ENCODE measurements around the gene PON3. TPM values are rescaled to one million over a fixed set of nuclear protein-coding genes. Genes with fewer than 3 reads are reported as not detected.

Gene PON3
- total RNA-seq, 1 experiment from 2014 or later = 5.3 TPM

DNA sequence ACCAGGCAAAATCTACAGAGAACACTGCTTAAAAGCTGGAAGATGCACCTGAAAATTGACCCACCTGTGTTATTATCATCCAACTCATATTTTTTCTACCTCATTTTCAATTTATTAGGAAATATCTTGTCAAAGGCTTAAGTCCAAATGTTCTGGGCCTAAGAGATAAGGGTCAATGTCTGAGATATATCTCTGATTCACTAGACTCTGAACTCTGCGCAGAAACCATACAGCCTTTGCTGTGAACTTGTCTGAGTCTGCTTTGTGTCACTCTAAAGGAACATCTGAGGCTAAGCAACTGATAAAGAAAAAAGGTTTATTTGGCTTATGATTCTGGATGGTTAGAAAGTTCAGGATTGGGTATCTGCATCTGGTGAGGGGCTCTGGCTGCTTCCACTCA, 75.5 kb downstream of the PON3 start:
- no peaks in the 10 kb centered on the region for H3K36me3 Mint-ChIP-seq (ENCODE audit: insufficient read depth, unreplicated experiment)

DNA sequence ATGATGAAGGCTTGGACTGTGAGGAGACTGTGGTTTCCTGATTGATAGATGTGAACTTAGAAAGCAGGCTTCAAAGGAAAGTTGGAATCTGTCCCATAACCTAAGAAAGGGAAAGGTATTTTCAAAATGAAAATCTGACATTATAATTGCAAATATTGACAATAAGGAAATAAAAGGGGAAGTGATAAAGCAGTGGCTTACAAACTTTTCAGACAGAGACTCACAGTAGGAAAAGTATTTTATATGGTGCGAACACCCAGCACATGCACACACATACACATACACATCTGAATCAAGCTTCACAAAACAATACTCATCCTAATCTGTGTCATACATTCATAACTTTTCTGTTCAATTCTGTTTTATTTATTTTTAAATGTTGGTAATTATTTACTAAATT, 76.6 kb downstream of the PON3 start:
- intact Hi-C loops (cut with micrococcal nuclease; ENCODE audit: unreplicated experiment) = no loop called here
- Mint-ChIP-seq H3K27me3 (ENCODE audit: unreplicated experiment) (no peaks in the 10 kb centered on the region), H3K27ac (ENCODE audit: unreplicated experiment) (no peak overlapping the region), H3K4me1 (ENCODE audit: low read depth, unreplicated experiment) (no peaks in the 10 kb centered on the region), H3K4me3 (ENCODE audit: low read depth, unreplicated experiment) (no peak overlapping the region), H3K36me3 (ENCODE audit: insufficient read depth, unreplicated experiment) (no peaks in the 10 kb centered on the region), H3K9me3 (ENCODE audit: low read depth, unreplicated experiment) (no peaks in the 10 kb centered on the region)
- CTCF ChIA-PET = no interaction called here
- no peak for DNase-seq
- BruUV-seq (replicated peaks) = no TSS peak
- TF ChIP-seq, protein P1, sequence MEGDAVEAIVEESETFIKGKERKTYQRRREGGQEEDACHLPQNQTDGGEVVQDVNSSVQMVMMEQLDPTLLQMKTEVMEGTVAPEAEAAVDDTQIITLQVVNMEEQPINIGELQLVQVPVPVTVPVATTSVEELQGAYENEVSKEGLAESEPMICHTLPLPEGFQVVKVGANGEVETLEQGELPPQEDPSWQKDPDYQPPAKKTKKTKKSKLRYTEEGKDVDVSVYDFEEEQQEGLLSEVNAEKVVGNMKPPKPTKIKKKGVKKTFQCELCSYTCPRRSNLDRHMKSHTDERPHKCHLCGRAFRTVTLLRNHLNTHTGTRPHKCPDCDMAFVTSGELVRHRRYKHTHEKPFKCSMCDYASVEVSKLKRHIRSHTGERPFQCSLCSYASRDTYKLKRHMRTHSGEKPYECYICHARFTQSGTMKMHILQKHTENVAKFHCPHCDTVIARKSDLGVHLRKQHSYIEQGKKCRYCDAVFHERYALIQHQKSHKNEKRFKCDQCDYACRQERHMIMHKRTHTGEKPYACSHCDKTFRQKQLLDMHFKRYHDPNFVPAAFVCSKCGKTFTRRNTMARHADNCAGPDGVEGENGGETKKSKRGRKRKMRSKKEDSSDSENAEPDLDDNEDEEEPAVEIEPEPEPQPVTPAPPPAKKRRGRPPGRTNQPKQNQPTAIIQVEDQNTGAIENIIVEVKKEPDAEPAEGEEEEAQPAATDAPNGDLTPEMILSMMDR (IDR thresholded peaks at IDR 0.05; ENCODE audit: unreplicated experiment) = no peak

More for the DNA sequence above, 75.5 kb downstream of the PON3 start:
- CTCF ChIA-PET = no interaction called here
- no TSS peak for BruUV-seq (replicated peaks)
- intact Hi-C loops (cut with micrococcal nuclease; ENCODE audit: unreplicated experiment) = no loop called here
- Mint-ChIP-seq H3K4me3 (ENCODE audit: low read depth, unreplicated experiment) (no peak overlapping the region), H3K9me3 (ENCODE audit: low read depth, unreplicated experiment) (no peaks in the 10 kb centered on the region), H3K27me3 (ENCODE audit: unreplicated experiment) (peaks cover 10% of the 10 kb centered on the region), H3K4me1 (ENCODE audit: low read depth, unreplicated experiment) (no peaks in the 10 kb centered on the region), H3K27ac (ENCODE audit: unreplicated experiment) (no peak overlapping the region)
- TF ChIP-seq, protein P1 (IDR thresholded peaks at IDR 0.05; ENCODE audit: unreplicated experiment) = no peak
- DNase-seq = no peak

DNA sequence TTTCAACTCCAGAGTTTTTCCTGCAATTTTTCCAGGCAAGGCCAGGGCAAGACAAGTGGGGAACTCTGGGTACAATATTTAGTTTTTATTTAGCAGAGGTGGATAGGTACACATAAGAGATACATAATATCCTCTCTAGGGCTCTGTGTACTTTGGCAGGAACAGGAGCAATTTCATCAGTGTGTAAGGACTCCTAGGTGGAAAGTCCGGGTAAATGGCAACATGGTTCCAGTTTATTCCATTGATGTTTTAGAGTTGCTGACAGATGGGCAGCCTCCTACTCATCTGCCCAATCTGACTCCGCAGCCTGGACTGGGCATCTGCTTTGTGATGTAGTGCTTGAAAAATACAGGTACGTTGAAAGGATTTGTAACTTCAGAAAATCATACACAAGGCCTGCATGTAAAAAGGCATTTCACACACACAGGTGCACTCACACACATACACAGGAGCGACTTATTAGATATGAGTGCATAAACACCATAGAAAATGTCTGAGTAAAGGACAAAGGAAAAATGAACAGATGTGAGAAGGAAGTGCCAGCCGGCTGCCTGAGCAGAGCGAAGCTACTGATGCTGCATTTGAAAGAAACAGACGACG, 77.6 kb downstream of the PON3 start:
- Mint-ChIP-seq H3K4me3 (ENCODE audit: low read depth, unreplicated experiment) (no peak overlapping the region), H3K4me1 (ENCODE audit: low read depth, unreplicated experiment) (no peaks in the 10 kb centered on the region), H3K9me3 (ENCODE audit: low read depth, unreplicated experiment) (no peaks in the 10 kb centered on the region), H3K36me3 (ENCODE audit: insufficient read depth, unreplicated experiment) (no peaks in the 10 kb centered on the region), H3K27me3 (ENCODE audit: unreplicated experiment) (no peaks in the 10 kb centered on the region), H3K27ac (ENCODE audit: unreplicated experiment) (no peak overlapping the region)
- BruUV-seq (replicated peaks) = no TSS peak
- intact Hi-C loops (cut with micrococcal nuclease; ENCODE audit: unreplicated experiment) = no loop called here
- DNase-seq = no peak
- CTCF ChIA-PET = no interaction called here
- TF ChIP-seq, protein P1 (IDR thresholded peaks at IDR 0.05; ENCODE audit: unreplicated experiment) = no peak

DNA sequence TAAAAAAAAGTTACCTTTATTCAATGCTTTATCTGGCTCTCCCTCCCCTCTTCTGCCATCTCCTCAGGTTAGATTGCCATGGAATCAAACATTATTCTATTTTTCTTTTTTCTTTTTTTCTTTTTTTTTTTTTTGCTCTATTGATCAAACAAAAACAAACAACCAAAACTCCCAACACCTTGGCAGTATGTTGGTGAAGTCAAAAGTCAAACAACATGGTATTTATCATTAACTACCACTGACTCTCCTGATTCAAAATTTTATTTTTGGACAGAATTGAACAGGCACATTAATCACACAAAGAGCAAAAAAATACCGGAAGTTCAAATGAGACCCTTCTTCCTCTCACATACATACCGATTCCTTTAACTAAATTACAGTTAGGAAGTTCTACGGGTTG, 78.2 kb downstream of the PON3 start:
- H3K27ac Mint-ChIP-seq (ENCODE audit: unreplicated experiment) = no peak overlapping the region
- DNase-seq = no peak
- BruUV-seq (replicated peaks) = no TSS peak
- no peaks in the 10 kb centered on the region for H3K9me3 Mint-ChIP-seq (ENCODE audit: low read depth, unreplicated experiment)
- H3K36me3 Mint-ChIP-seq (ENCODE audit: insufficient read depth, unreplicated experiment) = no peaks in the 10 kb centered on the region
- TF ChIP-seq, protein P1 (IDR thresholded peaks at IDR 0.05; ENCODE audit: unreplicated experiment) = no peak
- no peaks in the 10 kb centered on the region for H3K27me3 Mint-ChIP-seq (ENCODE audit: unreplicated experiment)
- H3K4me1 Mint-ChIP-seq (ENCODE audit: low read depth, unreplicated experiment) = no peaks in the 10 kb centered on the region
- intact Hi-C loops (cut with micrococcal nuclease; ENCODE audit: unreplicated experiment) = no loop called here
- CTCF ChIA-PET = interaction anchor here (0.6 kb wide), 1 partner anchor 22 kb away, joined by 4 read pairs; no protein-coding TSS in a partner anchor
- H3K4me3 Mint-ChIP-seq (ENCODE audit: low read depth, unreplicated experiment) = no peak overlapping the region
